PC-3 (cell line): Measurements from ENCODE around the gene DDX10.

Experiments used
- CTCF ChIP-seq: fragments of 300-600 bp; sonication (generic); conservative IDR thresholded peaks from 2 replicates; pipeline ENCODE4 v1.5.1; 2017; ENCODE audit warnings: antibody characterized with exemption, low read depth, mild to moderate bottlenecking, low read length
- EZH2 ChIP-seq: fragments of 300-600 bp; sonication (generic); IDR thresholded peaks from one replicate; pipeline ENCODE4 v1.6.1; 2017; ENCODE audit warnings: antibody characterized with exemption, mild to moderate bottlenecking, low read length; ENCODE audit not compliant: unreplicated experiment
- EZH2phosphoT487 ChIP-seq: fragments of 300-600 bp; sonication (generic); IDR thresholded peaks from 2 replicates; pipeline ENCODE4 v1.6.1; 2018; ENCODE audit warnings: mild to moderate bottlenecking, antibody characterized with exemption, low read length, borderline replicate concordance

- TF ChIP-seq CTCF (peak; percentile 28; the same call in 1 of the 2 replicates), EZH2 (no peak), EZH2phosphoT487 (no peak)
Observed at GRCh38 chr11:108664730-108665525, at the start of gene DDX10.
